Ectodermal cell (in vitro differentiated cells): ENCODE measurements around the gene SUSD6.
"Not testable (repeated sequence)": the region's sequence is repeated elsewhere in the genome, so short reads cannot be mapped to it uniquely, and the experiment has no call there.

Experiments
- H3K27ac ChIP-seq: 2 replicates; pipeline ENCODE4 v1.7.0; 2013; ENCODE audit warnings: mild to moderate bottlenecking, low read depth, low read length; ENCODE audit not compliant: insufficient read depth, poor library complexity, severe bottlenecking
- H3K27me3 ChIP-seq: 2 replicates; pipeline ENCODE4 v1.7.0; 2013; ENCODE audit warnings: mild to moderate bottlenecking, low read length; ENCODE audit not compliant: insufficient read depth, control insufficient read depth, poor library complexity, severe bottlenecking
- H3K36me3 ChIP-seq: one replicate; pipeline ENCODE4 v1.7.0; 2013; ENCODE audit warnings: low read length; ENCODE audit not compliant: control insufficient read depth, insufficient read depth
- H3K4me1 ChIP-seq: one replicate; pipeline ENCODE4 v1.7.0; 2013; ENCODE audit warnings: low read length; ENCODE audit not compliant: control insufficient read depth, insufficient read depth
- H3K4me3 ChIP-seq: 2 replicates; pipeline ENCODE4 v1.7.0; 2013; ENCODE audit warnings: low read depth, low read length, control low read depth; ENCODE audit not compliant: insufficient read depth
- H3K9me3 ChIP-seq: 2 replicates; pipeline ENCODE4 v1.7.0; 2013; ENCODE audit warnings: mild to moderate bottlenecking, low read length, moderate library complexity; ENCODE audit not compliant: control insufficient read depth
- WGBS, 2 experiments: methylation state at CpG; one replicate each; pipeline ENCODE4 v1.1.7; 2013; ENCODE audit warnings: missing lambda C conversion rate in 2 of 2; 5-methylcytosine and 5-hydroxymethylcytosine counted together

The SUSD6 gene

DNA sequence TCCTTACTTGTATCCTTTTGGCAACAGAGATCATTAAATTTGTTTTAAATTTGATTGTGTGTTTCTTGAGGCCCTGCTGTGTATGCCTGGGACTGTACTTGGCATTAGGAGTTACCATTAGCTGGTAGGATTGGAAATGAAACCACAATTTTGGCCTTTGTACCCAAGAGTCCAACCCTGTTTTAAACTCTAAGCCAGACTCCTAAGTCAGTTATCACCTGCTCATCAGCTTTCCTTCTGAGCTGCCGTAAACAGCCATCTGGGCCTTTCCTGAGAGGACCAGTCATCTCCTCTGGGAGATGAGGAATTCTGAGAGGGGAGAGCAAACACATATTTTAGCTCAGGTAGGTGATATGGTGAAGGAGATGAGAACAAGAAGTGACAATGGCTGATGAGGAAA lies 81.2 kb downstream of the SUSD6 start:
- Histone ChIP-seq H3K36me3 (no peaks in the 10 kb centered on the region), H3K9me3 (no peaks in the 10 kb centered on the region), H3K4me3 (no peak overlapping the region), H3K4me1 (peaks cover 51% of the 10 kb centered on the region), H3K27me3 (no peaks in the 10 kb centered on the region), H3K27ac (no peak overlapping the region)
- WGBS, 2 experiments = 78 to 87% methylated on average over 1 of the region's 1 CpG

GRCh38 chr14:69693145-69693544 lies 81.7 kb downstream of the SUSD6 start:
- no peaks in the 10 kb centered on the region for H3K27me3 ChIP-seq
- H3K4me1 ChIP-seq = peaks cover 47% of the 10 kb centered on the region
- H3K4me3 ChIP-seq = no peak overlapping the region
- H3K9me3 ChIP-seq = no peaks in the 10 kb centered on the region
- H3K27ac ChIP-seq = no peak overlapping the region
- H3K36me3 ChIP-seq = no peaks in the 10 kb centered on the region
- WGBS, 2 experiments = 67 to 81% methylated on average over 3 of the region's 3 CpGs

DNA sequence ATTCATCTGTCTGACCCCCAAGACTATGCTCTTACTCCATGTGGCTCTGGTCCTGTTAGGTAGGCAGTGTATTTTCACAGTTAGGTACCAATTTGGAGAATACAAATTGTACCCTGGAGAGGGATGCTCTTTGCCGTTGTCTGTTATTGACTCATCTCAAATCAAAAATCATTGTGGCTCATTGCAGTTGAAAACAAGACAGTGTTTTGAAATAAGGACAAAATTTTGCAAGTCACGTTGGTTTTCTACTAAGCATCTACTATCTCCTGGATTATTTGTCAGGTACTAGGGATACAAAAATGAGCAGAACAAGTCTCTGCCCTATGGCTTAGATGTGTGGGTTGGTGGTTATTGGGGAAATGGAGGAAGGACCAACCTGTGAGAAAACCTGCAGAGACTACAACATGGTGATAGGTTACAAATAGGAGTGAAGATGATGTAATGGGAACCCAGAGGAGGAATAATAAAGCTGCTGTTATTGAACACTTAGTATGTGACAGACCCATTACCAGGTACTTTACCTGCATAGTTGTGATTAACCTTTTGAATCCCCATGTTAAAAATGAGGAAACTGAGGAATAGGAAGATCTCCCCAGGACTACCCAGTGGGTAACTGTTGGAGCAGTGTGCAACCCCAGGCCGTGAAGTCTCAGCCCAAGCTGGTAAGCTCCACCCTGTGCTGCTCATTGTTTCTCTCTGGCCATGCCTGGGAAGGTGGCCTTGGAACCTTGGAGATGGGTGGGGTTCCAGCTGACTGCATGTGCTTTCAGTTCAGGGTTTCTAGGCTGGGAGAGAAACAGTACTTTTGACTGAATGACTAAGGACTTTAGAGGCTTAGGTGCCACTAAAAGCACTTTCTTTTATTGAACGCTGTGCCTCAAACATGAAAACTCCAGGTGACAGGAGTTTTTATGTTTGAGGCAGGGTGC lies 82.7 kb downstream of the SUSD6 start:
- Histone ChIP-seq H3K27ac (no peak overlapping the region), H3K9me3 (no peaks in the 10 kb centered on the region), H3K36me3 (no peaks in the 10 kb centered on the region), H3K4me1 (peaks cover 45% of the 10 kb centered on the region), H3K27me3 (no peaks in the 10 kb centered on the region), H3K4me3 (no peak overlapping the region)
- WGBS, 2 experiments = 89 to 91% methylated on average over 4 of the region's 4 CpGs

- Histone ChIP-seq H3K9me3 (no peaks in the 10 kb centered on the region), H3K27ac (no peak overlapping the region), H3K4me3 (no peak overlapping the region), H3K4me1 (peaks cover 45% of the 10 kb centered on the region), H3K36me3 (no peaks in the 10 kb centered on the region), H3K27me3 (no peaks in the 10 kb centered on the region)
- 82 to 85% methylated on average over 5 of the region's 5 CpGs for WGBS, 2 experiments
These were observed 83.4 kb downstream of the SUSD6 start for GRCh38 chr14:69694730-69695281.

DNA sequence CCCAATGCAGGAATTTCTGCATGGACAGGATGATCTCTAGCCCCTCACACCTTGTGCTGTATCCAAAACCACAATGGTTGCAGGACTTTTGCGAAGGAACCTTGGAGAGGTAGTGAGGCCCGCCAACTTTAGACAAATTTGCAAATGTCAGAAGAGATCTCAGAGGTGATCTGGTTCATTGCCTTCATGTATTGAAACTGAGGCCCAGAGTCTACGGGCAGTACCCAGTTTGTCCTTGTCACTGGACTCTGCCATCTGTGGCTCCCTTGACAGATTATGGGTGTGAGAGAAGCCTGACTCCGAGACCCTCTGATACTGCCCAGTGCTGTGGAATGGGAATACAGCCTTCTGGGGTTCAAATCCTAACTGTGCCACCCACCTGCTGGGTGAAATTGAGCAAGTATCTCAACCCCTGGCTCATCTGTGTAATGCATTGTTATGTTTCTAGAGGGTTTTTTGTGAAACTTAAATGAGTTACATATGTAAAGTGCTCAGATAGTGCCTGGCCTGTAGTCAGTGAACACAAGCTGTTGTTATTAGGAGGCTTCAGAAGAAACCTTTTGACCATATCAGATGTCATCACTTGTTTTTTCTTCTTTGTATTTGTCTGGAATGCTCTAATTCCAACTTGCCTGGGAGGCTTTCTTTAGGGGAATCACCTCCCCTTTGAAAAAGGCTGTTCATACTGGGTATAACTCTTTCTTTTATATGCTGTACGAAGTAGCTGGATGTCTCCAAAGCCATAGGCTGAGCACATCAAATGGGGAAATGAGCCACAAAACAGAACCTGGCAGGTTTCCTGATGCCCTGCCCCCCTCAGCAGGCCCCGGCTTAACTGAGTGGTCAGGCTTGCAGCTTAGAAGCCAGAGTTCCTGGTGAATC lies 84.2 kb downstream of the SUSD6 start:
- H3K27ac ChIP-seq = peak overlapping the region; percentile 11
- WGBS, 2 experiments = 79% methylated on average over 6 of the region's 6 CpGs

DNA sequence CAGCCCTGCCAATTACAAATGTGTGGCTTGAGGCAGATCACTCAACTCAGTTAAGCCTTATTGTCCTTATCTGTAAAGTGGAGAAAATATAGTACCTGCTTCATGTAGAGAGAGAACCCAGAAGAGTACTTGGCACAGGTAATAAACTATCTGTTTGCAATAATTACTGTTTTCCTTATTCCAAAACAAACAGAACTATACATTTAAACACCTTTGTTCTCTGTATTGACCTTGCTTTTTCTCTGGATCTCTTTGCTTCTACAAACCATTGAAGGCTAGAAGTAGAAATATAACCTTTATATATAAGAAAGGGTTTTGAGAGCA lies 84.8 kb downstream of the SUSD6 start:
- H3K27ac ChIP-seq = peak overlapping the region; percentile 11
- H3K27me3 ChIP-seq = no peaks in the 10 kb centered on the region
- H3K4me3 ChIP-seq = no peak overlapping the region
- peaks cover 42% of the 10 kb centered on the region for H3K4me1 ChIP-seq
- H3K9me3 ChIP-seq = no peaks in the 10 kb centered on the region
- no peaks in the 10 kb centered on the region for H3K36me3 ChIP-seq

More for the DNA sequence above, 84.2 kb downstream of the SUSD6 start:
- Histone ChIP-seq H3K4me3 (no peak overlapping the region), H3K4me1 (peaks cover 44% of the 10 kb centered on the region), H3K36me3 (no peaks in the 10 kb centered on the region), H3K9me3 (no peaks in the 10 kb centered on the region), H3K27me3 (no peaks in the 10 kb centered on the region)

DNA sequence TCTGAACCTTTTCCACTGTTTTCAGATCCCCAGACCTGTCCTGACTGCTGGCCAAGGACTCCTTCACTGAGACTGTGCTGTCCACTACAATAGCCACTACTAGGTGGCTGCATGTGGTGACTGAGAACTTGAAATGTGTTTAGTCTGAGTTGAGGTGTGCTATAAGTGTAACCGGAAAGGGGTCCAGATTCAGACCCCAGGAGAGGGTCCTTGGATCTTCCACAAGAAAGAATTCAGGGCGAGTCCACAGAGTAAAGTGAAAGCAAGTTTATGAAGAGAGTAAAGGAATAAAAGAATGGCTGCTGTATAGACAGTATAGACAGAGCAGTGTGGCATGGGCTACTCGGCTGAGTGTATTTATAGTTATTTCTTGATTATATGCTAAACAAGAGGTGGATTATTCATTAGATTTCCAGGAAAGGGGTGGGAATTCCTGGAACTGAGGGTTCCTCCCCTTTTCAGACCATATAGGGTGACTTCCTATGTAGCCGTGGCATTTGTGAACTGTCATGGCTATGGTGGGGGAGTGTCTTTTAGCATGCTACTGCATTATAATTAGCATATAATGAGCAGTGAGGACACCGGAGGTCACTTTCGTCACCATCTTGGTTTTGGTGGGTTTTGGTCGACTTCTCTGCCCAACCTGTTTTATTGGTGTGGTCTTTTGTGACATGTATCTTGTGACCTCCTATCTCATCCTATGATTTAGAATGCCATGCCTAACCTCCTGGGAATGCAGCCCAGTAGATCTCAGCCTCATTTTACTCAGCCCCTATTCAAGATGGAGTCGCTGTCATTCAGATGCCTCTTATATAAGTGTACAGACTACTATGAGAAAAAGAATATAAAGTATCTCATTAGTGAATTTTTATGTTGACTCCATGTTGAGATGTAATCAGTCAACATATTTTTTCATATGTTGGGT lies 85.5 kb downstream of the SUSD6 start:
- Histone ChIP-seq H3K27ac (peak overlapping the region; percentile 40), H3K9me3 (no peaks in the 10 kb centered on the region), H3K4me1 (peaks cover 42% of the 10 kb centered on the region), H3K4me3 (no peak overlapping the region), H3K27me3 (no peaks in the 10 kb centered on the region), H3K36me3 (no peaks in the 10 kb centered on the region)
- WGBS, 2 experiments = 94 to 98% methylated on average over 7 to 8 of the region's 8 CpGs

- no peaks in the 10 kb centered on the region for H3K9me3 ChIP-seq
- H3K36me3 ChIP-seq = no peaks in the 10 kb centered on the region
- no peak overlapping the region for H3K4me3 ChIP-seq
- H3K27me3 ChIP-seq = no peaks in the 10 kb centered on the region
- WGBS, 2 experiments = 69 to 73% methylated on average over 3 of the region's 3 CpGs
- H3K27ac ChIP-seq = no peak overlapping the region
- H3K4me1 ChIP-seq = peaks cover 36% of the 10 kb centered on the region
These were observed 87.2 kb downstream of the SUSD6 start for GRCh38 chr14:69698572-69698971.

- WGBS, 2 experiments = 92 to 94% methylated on average over 6 of the region's 6 CpGs
- not testable (repeated sequence) for H3K36me3 ChIP-seq
- peaks cover 34% of the 10 kb centered on the region for H3K4me1 ChIP-seq
These were observed 87.8 kb downstream of the SUSD6 start for GRCh38 chr14:69699243-69699642.

More at GRCh38 chr14:69699243-69699642, 87.8 kb downstream of the SUSD6 start:
- not testable (repeated sequence) for H3K9me3 ChIP-seq, H3K27me3 ChIP-seq, H3K4me3 ChIP-seq, H3K27ac ChIP-seq
